ENCODE measurements around the gene KIFC3.
"Not testable (repeated sequence)": the region's sequence is repeated elsewhere in the genome, so short reads cannot be mapped to it uniquely, and the experiment has no call there.

Gene KIFC3

DNA sequence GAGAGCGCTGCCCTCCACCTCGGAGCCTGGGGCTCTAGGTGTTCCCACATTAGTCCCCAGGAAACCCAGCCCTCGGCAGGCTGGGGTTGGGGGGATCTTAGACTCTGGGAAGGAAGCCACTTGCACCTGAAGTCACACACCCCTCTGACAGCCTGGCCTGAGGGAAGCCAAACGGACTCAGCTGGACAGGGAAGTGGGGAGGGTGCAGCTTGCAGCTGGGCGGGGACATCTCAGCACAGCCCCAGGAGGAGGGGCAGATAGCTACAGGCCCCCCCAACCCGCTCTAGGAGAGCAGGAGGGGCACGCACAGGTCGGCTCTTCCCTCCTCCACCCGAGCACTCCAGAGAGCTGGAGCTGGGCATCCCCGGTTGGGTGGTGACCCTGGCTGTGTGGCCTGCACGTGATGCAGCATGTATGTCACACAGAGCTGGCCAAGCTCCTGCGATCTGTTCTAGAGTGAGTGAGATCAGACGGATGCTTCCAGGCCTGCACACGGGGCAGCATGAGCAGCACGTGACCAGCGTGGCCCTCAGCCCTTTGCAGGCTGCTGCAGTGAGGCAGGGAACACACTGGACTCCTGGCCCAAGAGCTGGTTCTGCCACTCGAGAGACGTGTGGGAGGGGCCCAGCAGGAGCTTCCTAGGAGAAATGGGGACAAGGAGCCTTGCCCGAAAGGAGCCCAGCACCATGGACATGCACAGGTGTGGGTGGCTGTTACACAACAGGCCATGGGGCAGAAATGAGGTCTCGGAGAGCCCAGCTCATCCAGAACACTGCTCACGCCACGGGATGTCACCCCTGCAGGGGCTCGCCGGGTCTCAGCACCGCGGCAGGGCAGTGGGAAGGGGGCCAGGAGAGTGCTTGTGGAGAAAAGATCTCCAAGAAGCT, 15.4 kb downstream of the KIFC3 start:
- whole genome bisulfite sequencing (ENCODE audit: insufficient coverage, insufficient read length): no CpG with 5 or more reads among the region's 26 CpGs
- no peak overlapping the region for H3K4me3 ChIP-seq (ENCODE audit: low read length)
- DNase-seq (ENCODE audit: low read depth, low spot score): no peak
- H3K27ac ChIP-seq (ENCODE audit: low read length): no peak overlapping the region
- H3K9me3 ChIP-seq (ENCODE audit: control insufficient read depth, insufficient read depth, low read length): no peaks in the 10 kb centered on the region
- H3K36me3 ChIP-seq (ENCODE audit: control insufficient read depth, insufficient read depth, low read length): no peaks in the 10 kb centered on the region
- no peaks in the 10 kb centered on the region; the same call in 1 of the 2 replicates for H3K4me1 ChIP-seq (ENCODE audit: control insufficient read depth, insufficient read depth, low read length)
- no peaks in the 10 kb centered on the region for H3K27me3 ChIP-seq (ENCODE audit: control insufficient read depth, insufficient read depth, low read length)

DNA sequence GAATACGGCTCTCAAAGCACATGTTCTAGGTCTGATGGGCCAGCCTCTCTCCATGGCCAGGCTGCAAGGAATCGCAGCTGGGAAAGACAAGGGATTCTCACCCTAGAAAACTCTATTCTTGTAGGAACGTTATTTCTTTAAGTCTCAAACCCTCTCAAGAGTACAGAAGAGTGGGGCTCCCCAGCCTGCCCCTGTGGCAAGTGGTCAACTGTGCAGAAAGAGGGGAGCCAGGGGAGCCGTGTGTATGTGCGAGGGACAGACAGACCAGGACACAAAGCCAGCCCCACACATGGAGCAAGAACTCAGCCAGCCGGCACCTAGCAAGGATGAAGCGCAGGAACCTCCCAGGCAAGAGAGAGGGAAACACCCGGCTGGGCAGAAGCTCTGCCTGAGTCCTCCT, 16.4 kb downstream of the KIFC3 start:
- no peaks in the 10 kb centered on the region; the same call in 1 of the 2 replicates for H3K4me1 ChIP-seq (ENCODE audit: control insufficient read depth, insufficient read depth, low read length)
- H3K27me3 ChIP-seq (ENCODE audit: control insufficient read depth, insufficient read depth, low read length): no peaks in the 10 kb centered on the region
- H3K4me3 ChIP-seq (ENCODE audit: low read length): no peak overlapping the region
- H3K9me3 ChIP-seq (ENCODE audit: control insufficient read depth, insufficient read depth, low read length): no peaks in the 10 kb centered on the region
- no peaks in the 10 kb centered on the region for H3K36me3 ChIP-seq (ENCODE audit: control insufficient read depth, insufficient read depth, low read length)
- no peak overlapping the region for H3K27ac ChIP-seq (ENCODE audit: low read length)
- no peak for DNase-seq (ENCODE audit: low read depth, low spot score)
- no CpG with 5 or more reads among the region's 8 CpGs for WGBS (ENCODE audit: insufficient coverage, insufficient read length)

DNA sequence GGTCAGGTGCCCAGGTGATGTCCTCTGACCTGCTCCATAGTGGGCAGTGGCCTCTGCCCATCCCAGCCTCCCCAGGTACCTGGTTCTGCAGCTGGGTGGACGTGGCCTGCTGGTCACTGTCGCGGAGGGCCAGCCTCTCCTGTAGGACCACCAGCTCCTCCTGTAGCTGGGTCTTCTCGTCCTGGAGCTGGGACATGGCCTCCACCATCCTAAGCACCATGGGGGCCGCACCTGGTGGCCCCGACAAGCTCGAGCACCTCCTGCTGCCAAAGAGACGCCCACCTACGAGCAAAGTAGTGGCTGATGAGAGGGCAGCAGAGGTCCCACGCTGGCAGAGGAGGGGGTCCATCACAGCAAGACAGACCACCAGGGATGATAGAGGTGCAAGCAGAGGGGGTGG, 16.9 kb downstream of the KIFC3 start:
- Histone ChIP-seq H3K27ac (ENCODE audit: low read length) (no peak overlapping the region), H3K4me3 (ENCODE audit: low read length) (no peak overlapping the region), H3K36me3 (ENCODE audit: control insufficient read depth, insufficient read depth, low read length) (no peaks in the 10 kb centered on the region), H3K9me3 (ENCODE audit: control insufficient read depth, insufficient read depth, low read length) (no peaks in the 10 kb centered on the region), H3K4me1 (ENCODE audit: control insufficient read depth, insufficient read depth, low read length) (no peaks in the 10 kb centered on the region; the same call in 1 of the 2 replicates), H3K27me3 (ENCODE audit: control insufficient read depth, insufficient read depth, low read length) (no peaks in the 10 kb centered on the region)
- WGBS (ENCODE audit: insufficient coverage, insufficient read length): no CpG with 5 or more reads among the region's 10 CpGs
- no peak for DNase-seq (ENCODE audit: low read depth, low spot score)

DNA sequence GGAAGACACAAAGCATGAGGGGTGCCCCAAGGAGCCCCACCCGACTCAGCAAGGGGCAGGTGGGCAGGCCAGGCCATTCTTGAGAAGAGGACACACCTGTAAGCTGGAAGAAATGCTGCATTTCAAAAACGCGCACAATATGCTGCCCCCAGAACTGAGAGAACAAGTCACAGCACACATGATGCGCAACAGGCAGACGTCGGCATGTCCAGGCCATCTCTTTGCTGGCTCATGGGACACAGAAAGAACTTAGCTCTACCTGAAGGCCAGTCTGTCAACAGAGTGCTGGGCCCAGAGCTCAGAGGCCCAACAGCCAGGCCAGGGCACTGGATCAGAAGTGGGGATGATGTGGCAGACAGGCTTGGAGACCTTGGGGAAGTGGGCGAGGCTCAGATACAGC, 18.0 kb downstream of the KIFC3 start:
- H3K9me3 ChIP-seq (ENCODE audit: control insufficient read depth, insufficient read depth, low read length): no peaks in the 10 kb centered on the region
- no peaks in the 10 kb centered on the region; the same call in 1 of the 2 replicates for H3K4me1 ChIP-seq (ENCODE audit: control insufficient read depth, insufficient read depth, low read length)
- no peaks in the 10 kb centered on the region for H3K27me3 ChIP-seq (ENCODE audit: control insufficient read depth, insufficient read depth, low read length)
- no CpG with 5 or more reads among the region's 7 CpGs for WGBS (ENCODE audit: insufficient coverage, insufficient read length)
- no peak overlapping the region for H3K4me3 ChIP-seq (ENCODE audit: low read length)
- DNase-seq (ENCODE audit: low read depth, low spot score): no peak
- no peak overlapping the region for H3K27ac ChIP-seq (ENCODE audit: low read length)
- H3K36me3 ChIP-seq (ENCODE audit: control insufficient read depth, insufficient read depth, low read length): no peaks in the 10 kb centered on the region

DNA sequence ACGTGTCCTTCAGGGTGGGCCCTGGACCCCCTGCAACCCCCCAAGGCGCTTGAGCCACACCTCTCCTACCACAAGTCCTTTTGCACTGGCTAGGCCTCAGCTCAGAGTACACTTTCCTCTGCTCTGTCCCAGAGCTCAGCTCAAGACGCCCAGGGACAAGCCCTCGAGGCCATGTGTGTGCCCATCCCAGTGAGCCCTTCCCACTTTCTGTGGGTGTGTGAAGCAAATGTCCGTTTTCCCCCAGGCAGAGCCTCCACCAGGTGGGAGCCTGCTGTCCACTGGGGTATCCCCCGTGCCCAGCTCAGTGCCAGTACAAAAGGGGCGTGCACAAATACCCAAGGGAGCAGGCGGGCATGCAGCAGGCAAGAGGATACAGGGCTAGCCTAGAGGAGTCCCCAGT, 18.4 kb downstream of the KIFC3 start:
- DNase-seq (ENCODE audit: low read depth, low spot score): no peak
- no peaks in the 10 kb centered on the region for H3K9me3 ChIP-seq (ENCODE audit: control insufficient read depth, insufficient read depth, low read length)
- no peak overlapping the region for H3K27ac ChIP-seq (ENCODE audit: low read length)
- no peaks in the 10 kb centered on the region for H3K27me3 ChIP-seq (ENCODE audit: control insufficient read depth, insufficient read depth, low read length)
- WGBS (ENCODE audit: insufficient coverage, insufficient read length): no CpG with 5 or more reads among the region's 8 CpGs
- no peaks in the 10 kb centered on the region; the same call in 1 of the 2 replicates for H3K4me1 ChIP-seq (ENCODE audit: control insufficient read depth, insufficient read depth, low read length)
- no peaks in the 10 kb centered on the region for H3K36me3 ChIP-seq (ENCODE audit: control insufficient read depth, insufficient read depth, low read length)
- H3K4me3 ChIP-seq (ENCODE audit: low read length): no peak overlapping the region

DNA sequence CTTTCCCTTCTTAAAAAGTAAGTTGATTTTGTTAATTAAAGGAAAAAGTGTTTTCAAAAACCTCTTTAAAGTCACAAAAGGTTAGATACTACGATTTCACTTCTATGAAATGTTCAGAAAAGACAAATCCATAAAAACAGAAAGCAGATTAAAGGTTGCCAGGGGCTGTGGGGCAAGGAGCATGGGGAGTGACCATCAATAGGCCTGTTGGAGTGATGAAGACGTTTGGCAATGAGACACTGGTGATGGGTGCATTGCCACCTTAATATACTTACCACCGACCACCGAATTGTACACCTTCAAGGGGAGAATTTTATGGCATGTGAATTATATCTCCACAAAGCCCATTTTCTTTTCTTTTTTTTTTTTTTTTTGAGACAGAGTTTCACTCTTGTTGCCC, 19.2 kb downstream of the KIFC3 start:
- Histone ChIP-seq H3K4me1 (ENCODE audit: control insufficient read depth, insufficient read depth, low read length) (no peaks in the 10 kb centered on the region; the same call in 1 of the 2 replicates), H3K27ac (ENCODE audit: low read length) (no peak overlapping the region), H3K9me3 (ENCODE audit: control insufficient read depth, insufficient read depth, low read length) (no peaks in the 10 kb centered on the region), H3K4me3 (ENCODE audit: low read length) (no peak overlapping the region), H3K36me3 (ENCODE audit: control insufficient read depth, insufficient read depth, low read length) (no peaks in the 10 kb centered on the region), H3K27me3 (ENCODE audit: control insufficient read depth, insufficient read depth, low read length) (no peaks in the 10 kb centered on the region)
- DNase-seq (ENCODE audit: low read depth, low spot score): no peak
- no CpG with 5 or more reads among the region's 4 CpGs for WGBS (ENCODE audit: insufficient coverage, insufficient read length)

DNA sequence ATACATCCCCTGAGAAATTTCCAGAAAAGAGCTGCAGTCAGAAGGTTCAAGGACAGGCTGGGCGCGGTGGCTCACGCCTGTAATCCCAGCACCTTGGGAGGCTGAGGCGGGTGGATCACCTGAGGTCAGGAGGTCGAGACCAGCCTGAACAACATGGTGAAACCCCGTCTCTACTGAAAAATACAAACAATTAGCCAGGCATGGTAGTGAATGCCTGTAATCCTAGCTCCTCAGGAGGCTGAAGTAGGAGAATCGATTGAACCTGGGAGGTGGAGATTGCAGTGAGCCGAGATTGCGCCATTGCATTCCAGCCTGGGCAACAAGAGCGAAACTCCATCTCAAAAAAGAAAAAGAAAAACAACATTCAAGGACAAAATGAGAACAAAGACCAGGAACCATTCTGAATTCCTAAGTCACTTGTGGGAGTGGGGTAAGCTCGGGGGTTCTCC, 19.7 kb downstream of the KIFC3 start:
- H3K9me3 ChIP-seq (ENCODE audit: control insufficient read depth, insufficient read depth, low read length); H3K4me3 ChIP-seq (ENCODE audit: low read length); DNase-seq (ENCODE audit: low read depth, low spot score); H3K27ac ChIP-seq (ENCODE audit: low read length); H3K36me3 ChIP-seq (ENCODE audit: control insufficient read depth, insufficient read depth, low read length); H3K27me3 ChIP-seq (ENCODE audit: control insufficient read depth, insufficient read depth, low read length); H3K4me1 ChIP-seq (ENCODE audit: control insufficient read depth, insufficient read depth, low read length): not testable (repeated sequence)
- WGBS (ENCODE audit: insufficient coverage, insufficient read length): no CpG with 5 or more reads among the region's 11 CpGs

DNA sequence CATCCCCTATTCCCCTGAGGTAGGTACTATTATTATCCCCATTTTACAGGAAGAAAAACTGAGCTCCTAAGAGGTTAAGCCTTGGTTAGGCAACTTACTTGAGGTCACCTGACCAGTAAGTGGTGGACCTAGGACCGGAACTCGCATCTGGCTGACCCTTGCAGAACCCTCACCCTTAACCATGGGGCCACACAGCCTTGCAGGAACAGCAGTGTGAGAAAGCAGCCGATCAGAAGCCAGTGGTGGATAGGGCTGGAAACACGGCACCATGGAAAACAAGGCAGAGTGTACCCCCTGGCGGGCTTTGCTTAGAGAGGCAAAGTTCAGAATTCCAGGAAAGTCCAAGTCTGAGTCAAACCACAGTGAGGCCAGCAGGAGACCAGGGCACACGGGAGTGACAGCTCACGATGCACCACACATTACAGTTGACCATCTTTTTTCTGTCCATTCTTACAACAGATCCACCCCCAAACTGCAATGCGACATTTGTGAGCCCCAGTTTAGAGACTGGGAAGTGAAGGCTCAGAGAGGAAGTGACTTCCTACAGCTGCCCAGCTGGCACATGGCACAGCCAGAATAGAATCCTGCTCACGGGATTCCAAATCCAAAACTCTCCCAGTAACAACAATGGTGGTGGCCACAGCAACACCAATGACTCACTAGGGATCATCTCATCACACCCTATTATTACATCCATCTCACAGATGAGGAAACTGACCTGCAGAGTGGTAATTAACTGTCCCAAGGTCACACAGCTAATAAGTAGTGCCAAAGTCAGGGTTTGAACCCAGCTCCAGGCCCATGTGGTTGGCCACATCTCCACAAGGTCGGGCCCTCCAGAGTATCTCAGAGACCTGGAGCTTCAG, 20.3 kb downstream of the KIFC3 start:
- no peak for DNase-seq (ENCODE audit: low read depth, low spot score)
- no peaks in the 10 kb centered on the region; the same call in 1 of the 2 replicates for H3K4me1 ChIP-seq (ENCODE audit: control insufficient read depth, insufficient read depth, low read length)
- no peaks in the 10 kb centered on the region for H3K36me3 ChIP-seq (ENCODE audit: control insufficient read depth, insufficient read depth, low read length)
- H3K9me3 ChIP-seq (ENCODE audit: control insufficient read depth, insufficient read depth, low read length): no peaks in the 10 kb centered on the region
- no peak overlapping the region for H3K27ac ChIP-seq (ENCODE audit: low read length)
- no CpG with 5 or more reads among the region's 10 CpGs for WGBS (ENCODE audit: insufficient coverage, insufficient read length)
- no peak overlapping the region for H3K4me3 ChIP-seq (ENCODE audit: low read length)
- H3K27me3 ChIP-seq (ENCODE audit: control insufficient read depth, insufficient read depth, low read length): no peaks in the 10 kb centered on the region

DNA sequence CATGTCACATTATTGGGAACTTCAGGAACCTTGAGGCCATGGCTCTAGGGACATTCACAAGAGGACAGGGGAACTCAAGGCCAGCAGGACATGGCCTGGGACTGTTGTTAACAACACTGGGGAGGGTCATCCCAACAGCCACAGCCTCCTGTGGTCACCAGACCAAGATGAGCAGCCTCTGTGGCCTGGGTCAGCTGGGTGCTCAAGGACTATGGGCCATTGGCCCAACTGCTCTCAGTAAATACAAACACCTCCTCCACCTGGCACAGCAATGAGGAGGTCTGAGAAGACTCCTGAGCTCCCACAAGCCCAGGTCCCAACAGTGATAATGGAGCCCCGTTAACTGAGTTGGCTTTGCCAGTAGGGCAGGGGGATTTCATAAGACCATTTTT, 20.9 kb downstream of the KIFC3 start:
- Histone ChIP-seq H3K27me3 (ENCODE audit: control insufficient read depth, insufficient read depth, low read length) (no peaks in the 10 kb centered on the region), H3K4me1 (ENCODE audit: control insufficient read depth, insufficient read depth, low read length) (peaks cover 2% of the 10 kb centered on the region), H3K9me3 (ENCODE audit: control insufficient read depth, insufficient read depth, low read length) (no peaks in the 10 kb centered on the region), H3K4me3 (ENCODE audit: low read length) (no peak overlapping the region), H3K27ac (ENCODE audit: low read length) (no peak overlapping the region), H3K36me3 (ENCODE audit: control insufficient read depth, insufficient read depth, low read length) (no peaks in the 10 kb centered on the region)
- no CpG with 5 or more reads among the region's 1 CpG for WGBS (ENCODE audit: insufficient coverage, insufficient read length)
- no peak for DNase-seq (ENCODE audit: low read depth, low spot score)

DNA sequence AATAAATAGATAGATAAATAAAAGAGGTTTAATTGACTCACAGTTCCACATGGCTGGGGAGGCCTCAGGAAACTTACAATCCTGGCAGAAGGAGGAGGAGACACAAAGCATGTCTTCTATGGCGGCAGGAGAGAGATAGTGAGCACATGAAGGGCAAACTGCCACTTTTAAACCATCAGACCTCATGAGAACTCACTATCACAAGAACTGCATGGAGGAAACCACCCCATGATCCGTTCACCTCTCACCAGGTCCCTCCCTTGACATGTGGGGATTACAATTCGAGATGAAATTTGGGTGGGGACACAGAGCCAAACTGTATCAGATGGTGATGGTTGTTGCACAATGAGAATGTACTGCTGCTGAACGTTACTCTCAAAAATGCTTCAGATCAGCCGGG, 22.5 kb downstream of the KIFC3 start:
- DNase-seq (ENCODE audit: low read depth, low spot score); H3K27ac ChIP-seq (ENCODE audit: low read length); H3K4me3 ChIP-seq (ENCODE audit: low read length); H3K27me3 ChIP-seq (ENCODE audit: control insufficient read depth, insufficient read depth, low read length); H3K9me3 ChIP-seq (ENCODE audit: control insufficient read depth, insufficient read depth, low read length); H3K36me3 ChIP-seq (ENCODE audit: control insufficient read depth, insufficient read depth, low read length): not testable (repeated sequence)
- no CpG with 5 or more reads among the region's 5 CpGs for WGBS (ENCODE audit: insufficient coverage, insufficient read length)
- peaks cover 10% of the 10 kb centered on the region for H3K4me1 ChIP-seq (ENCODE audit: control insufficient read depth, insufficient read depth, low read length)
